ENCODE measurements around the gene LCA5L.
"Not testable (repeated sequence)": the region's sequence is repeated elsewhere in the genome, so short reads cannot be mapped to it uniquely, and the experiment has no call there.

LCA5L gene

DNA sequence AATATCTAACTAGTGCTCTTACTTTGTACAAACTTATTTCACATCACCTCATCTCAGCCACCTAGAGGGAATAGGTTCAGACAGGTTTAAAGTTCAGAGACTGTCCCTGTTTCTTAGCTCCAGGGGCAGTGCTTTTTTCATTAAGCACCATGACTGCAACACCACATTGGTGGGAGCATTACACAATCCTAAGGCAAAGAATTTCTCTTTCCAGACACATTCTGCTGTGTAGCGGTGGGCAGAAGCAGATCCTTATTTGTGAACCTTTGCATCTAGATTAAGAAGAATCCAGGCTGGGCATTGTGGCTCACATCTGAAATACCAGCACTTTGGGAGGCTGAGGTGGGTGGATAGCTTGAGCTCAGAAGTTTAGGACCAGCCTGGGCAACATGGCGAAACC is 16.1 kb downstream of the LCA5L start:
- in situ Hi-C loops (cut with MboI; ENCODE audit: low pct_unique_long_range_greater_than_20kb, low sequenced_read_pairs, unreplicated experiment), result no loop called here
- TF ChIP-seq, protein P1, sequence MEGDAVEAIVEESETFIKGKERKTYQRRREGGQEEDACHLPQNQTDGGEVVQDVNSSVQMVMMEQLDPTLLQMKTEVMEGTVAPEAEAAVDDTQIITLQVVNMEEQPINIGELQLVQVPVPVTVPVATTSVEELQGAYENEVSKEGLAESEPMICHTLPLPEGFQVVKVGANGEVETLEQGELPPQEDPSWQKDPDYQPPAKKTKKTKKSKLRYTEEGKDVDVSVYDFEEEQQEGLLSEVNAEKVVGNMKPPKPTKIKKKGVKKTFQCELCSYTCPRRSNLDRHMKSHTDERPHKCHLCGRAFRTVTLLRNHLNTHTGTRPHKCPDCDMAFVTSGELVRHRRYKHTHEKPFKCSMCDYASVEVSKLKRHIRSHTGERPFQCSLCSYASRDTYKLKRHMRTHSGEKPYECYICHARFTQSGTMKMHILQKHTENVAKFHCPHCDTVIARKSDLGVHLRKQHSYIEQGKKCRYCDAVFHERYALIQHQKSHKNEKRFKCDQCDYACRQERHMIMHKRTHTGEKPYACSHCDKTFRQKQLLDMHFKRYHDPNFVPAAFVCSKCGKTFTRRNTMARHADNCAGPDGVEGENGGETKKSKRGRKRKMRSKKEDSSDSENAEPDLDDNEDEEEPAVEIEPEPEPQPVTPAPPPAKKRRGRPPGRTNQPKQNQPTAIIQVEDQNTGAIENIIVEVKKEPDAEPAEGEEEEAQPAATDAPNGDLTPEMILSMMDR (IDR thresholded peaks at IDR 0.05; ENCODE audit: extremely low read depth, insufficient read depth, missing control alignments), result no peak
- no peak for DNase-seq (ENCODE audit: low spot score)

DNA sequence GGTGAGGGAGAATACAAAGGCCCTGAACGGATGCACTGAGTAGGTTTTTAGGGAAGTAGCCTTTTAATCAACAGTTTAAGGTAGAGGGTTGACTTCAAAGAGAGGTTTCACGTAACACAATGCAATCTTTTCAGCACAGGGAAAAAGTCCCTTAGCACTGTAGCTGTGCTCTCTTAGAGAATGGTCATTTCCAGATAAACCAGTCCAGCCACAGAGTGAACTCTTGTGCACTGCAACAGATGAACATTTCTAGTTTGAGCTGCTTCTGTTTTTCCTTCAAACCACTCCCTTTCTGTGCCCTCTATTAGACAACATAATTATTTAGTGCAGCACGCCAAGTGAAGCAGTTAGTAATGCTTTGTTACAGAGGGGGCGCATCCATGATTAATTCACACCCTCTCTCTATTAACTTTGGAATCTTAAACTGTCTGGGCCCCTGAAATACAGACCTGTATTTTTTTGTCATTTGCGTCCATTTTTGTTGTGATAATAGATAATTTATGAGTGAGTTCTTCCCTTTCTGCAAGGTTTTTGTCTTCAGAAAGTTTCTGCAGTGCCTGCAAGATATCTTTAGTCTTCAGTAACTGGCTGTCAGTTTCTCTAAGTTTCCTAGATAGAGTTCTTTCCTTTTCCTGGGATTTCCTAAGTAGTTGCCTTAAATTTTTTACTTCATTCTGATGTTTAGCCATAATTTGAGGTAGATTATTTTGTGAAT is 22.9 kb downstream of the LCA5L start:
- peak; percentile 40 for DNase-seq (ENCODE audit: low spot score)
- TF ChIP-seq, protein P1 (IDR thresholded peaks at IDR 0.05; ENCODE audit: extremely low read depth, insufficient read depth, missing control alignments), result no peak
- in situ Hi-C loops (cut with MboI; ENCODE audit: low pct_unique_long_range_greater_than_20kb, low sequenced_read_pairs, unreplicated experiment), result no loop called here

- in situ Hi-C loops (cut with MboI; ENCODE audit: low pct_unique_long_range_greater_than_20kb, low sequenced_read_pairs, unreplicated experiment), result not testable (repeated sequence)
These were observed 26.4 kb downstream of the LCA5L start for GRCh38 chr21:39419204-39419603.

GRCh38 chr21:39406065-39406464 is 39.5 kb downstream of the LCA5L start:
- in situ Hi-C loops (cut with MboI; ENCODE audit: low pct_unique_long_range_greater_than_20kb, low sequenced_read_pairs, unreplicated experiment), result no loop called here
- DNase-seq (ENCODE audit: low spot score), result no peak
- TF ChIP-seq, protein P1 (IDR thresholded peaks at IDR 0.05; ENCODE audit: extremely low read depth, insufficient read depth, missing control alignments), result no peak

More at GRCh38 chr21:39419204-39419603, 26.4 kb downstream of the LCA5L start:
- DNase-seq (ENCODE audit: low spot score), result not testable (repeated sequence)

GRCh38 chr21:39400173-39400572 is 45.4 kb downstream of the LCA5L start:
- no peak for DNase-seq (ENCODE audit: low spot score)
- TF ChIP-seq, protein P1 (IDR thresholded peaks at IDR 0.05; ENCODE audit: extremely low read depth, insufficient read depth, missing control alignments), result no peak
- in situ Hi-C loops (cut with MboI; ENCODE audit: low pct_unique_long_range_greater_than_20kb, low sequenced_read_pairs, unreplicated experiment), result no loop called here

GRCh38 chr21:39397646-39398385 is 47.8 kb downstream of the LCA5L start:
- no peak for DNase-seq (ENCODE audit: low spot score)
- TF ChIP-seq, protein P1 (IDR thresholded peaks at IDR 0.05; ENCODE audit: extremely low read depth, insufficient read depth, missing control alignments), result no peak
- in situ Hi-C loops (cut with MboI; ENCODE audit: low pct_unique_long_range_greater_than_20kb, low sequenced_read_pairs, unreplicated experiment), result loop anchor here (25.0 kb wide), 1 partner anchor 211 kb away; the partner anchor contains the start of gene PSMG1

- DNase-seq (ENCODE audit: low spot score), result no peak
- in situ Hi-C loops (cut with MboI; ENCODE audit: low pct_unique_long_range_greater_than_20kb, low sequenced_read_pairs, unreplicated experiment), result loop anchor here (25.0 kb wide), 1 partner anchor 206 kb away; the partner anchor contains the start of gene PSMG1
- TF ChIP-seq, protein P1 (IDR thresholded peaks at IDR 0.05; ENCODE audit: extremely low read depth, insufficient read depth, missing control alignments), result no peak
These were observed 52.6 kb downstream of the LCA5L start for GRCh38 chr21:39392981-39393380.

Measured in GM13977 (cell line).